Heart right ventricle (tissue), 16 donors: Measurements from ENCODE around the gene ADAM33. TPM values are rescaled to one million over a fixed set of nuclear protein-coding genes. Genes with fewer than 3 reads are reported as not detected.

ENCODE experiments used
- ATAC-seq, 8 donors: fragments of 200-7000 bp; cut with Tn5 transposase; one replicate each; pipeline ENCODE4 v1.9.1; 2020; ENCODE audit warnings: mild to moderate bottlenecking in 8 of 8, moderate library complexity in 8 of 8, moderate number of reproducible peaks in 1 of 8
- DNase-seq, 2 donors: peaks; one replicate each; pipeline ENCODE4 v3.0.0-alpha.2; 2020
- H3K27ac ChIP-seq, 10 donors: fragments of 200-600 bp; sonication (generic) in 2 of 10; one replicate each; pipeline versions ENCODE4 v1.5.0 to v1.8.0; 2020 to 2022; ENCODE audit warnings: mild to moderate bottlenecking in 3 of 10
- H3K27me3 ChIP-seq, 7 donors: fragments of 200-600 bp; one replicate each; pipeline ENCODE4 v1.8.0; 2021 to 2022; ENCODE audit warnings: mild to moderate bottlenecking in 2 of 7
- H3K36me3 ChIP-seq, 9 donors: fragments of 200-600 bp; sonication (generic) in 1 of 9; one replicate each; pipeline versions ENCODE4 v1.5.0 to v1.8.0; 2020 to 2022; ENCODE audit warnings: mild to moderate bottlenecking in 2 of 9
- H3K4me1 ChIP-seq, 9 donors: fragments of 200-600 bp; sonication (generic) in 1 of 9; one replicate each; pipeline versions ENCODE4 v1.5.0 to v1.8.0; 2020 to 2022; ENCODE audit warnings: mild to moderate bottlenecking in 4 of 9
- H3K4me3 ChIP-seq, 10 donors: fragments of 200-600 bp; sonication (generic) in 2 of 10; one replicate each; pipeline versions ENCODE4 v1.5.0 to v1.8.0; 2020 to 2022; ENCODE audit warnings: mild to moderate bottlenecking in 7 of 10, moderate library complexity in 2 of 10
- H3K9me3 ChIP-seq, 11 donors: fragments of 200-600 bp in 10 of 11; sonication (generic) in 2 of 11; one replicate each; pipeline versions ENCODE4 v1.5.0 to v1.8.0; 2013 to 2022; ENCODE audit warnings: mild to moderate bottlenecking in 2 of 11, control low read depth in 1 of 11, moderate library complexity in 1 of 11
- CTCF ChIP-seq, 9 donors: fragments of 200-600 bp; sonication (generic) in 2 of 9; IDR thresholded peaks; one replicate each; pipeline versions ENCODE4 v1.5.0 to v1.8.0; 2021 to 2022; ENCODE audit warnings: antibody characterized with exemption in 9 of 9, mild to moderate bottlenecking in 5 of 9, moderate library complexity in 1 of 9
- WGBS, 2 donors: extraction: QIAGEN DNeasy Blood & Tissue Kit; methylation state at CpG; one replicate each; pipeline ENCODE4 v1.1.7; 2013; ENCODE audit warnings: inconsistent platforms in 1 of 2; 5-methylcytosine and 5-hydroxymethylcytosine counted together
- intact Hi-C, 10 donors: fragments of 100-400 bp; cut with DNase I; formaldehyde crosslinking; loops; one replicate each; pipeline versions ENCODE4 v1.11.1 to v1.14.2; 2022
- polyA plus RNA-seq, 2 donors: library from polyadenylated mRNA; stranded (reverse); fragments of 200-250 nt; gene quantifications; one replicate each; pipeline ENCODE4 v1.2.3, GENCODE V29; 2013
- total RNA-seq, 10 donors: library from RNA; stranded (reverse); fragmentation: NEBNext Ultra II Directional in 3 of 10; extraction: Animal tissue kit (Norgen Biotek cat#: 25700) in 3 of 10; gene quantifications; one replicate each; pipeline versions ENCODE4 v1.2.1 to v1.2.4, GENCODE V29; 2021 to 2023
- donor health status: Arrhythmogenic right ventricular cardiomyopathy.
- donor health status: ischemic (EF 13 %, LVEDD 7.1; RV severe dilation, severe dysfunction).
- donor health status: healthy with polysubstance abuse.
- donor health status: DM: no; HTN: yes; CAD: no.
- donor health status: DM: no; HTN: no; CAD: no.
- donor health status: ischemic (EF 25% LVEDD 6.9; RV normal size, moderate dysfunction).
- donor health status: ischemic (EF 25% LVEDD 5.7; RV mildly dilated, moderate dysfunction).
- donor health status: healthy.
- donor health status: DM: yes; HTN: yes; CAD: no.
- donor health status: Ischemic cardiomyopathy.
- donor health status: ischemic (EF 35%, LVEDD 5.7; RV mildly dilated, moderate dysfunction).
- donor health status: nonischemic (EF 11% LVEDD 7.7; RV severe dilation, severe dysfunction).
- donor health status: DM: yes; HTN: yes; CAD: no.
- donor health status: PGD.
- donor health status: ischemic (EF 29% LVEDD 5.4; RV normal size, mild dysfunction).
- donor health status: nonischemic (EF 23%, LVEDD 6.1; RV moderate dilation, normal function).

ADAM33 gene
- total and polyA plus RNA-seq, 12 donors = 1.6 to 71.8 (median 4.5) TPM

DNA sequence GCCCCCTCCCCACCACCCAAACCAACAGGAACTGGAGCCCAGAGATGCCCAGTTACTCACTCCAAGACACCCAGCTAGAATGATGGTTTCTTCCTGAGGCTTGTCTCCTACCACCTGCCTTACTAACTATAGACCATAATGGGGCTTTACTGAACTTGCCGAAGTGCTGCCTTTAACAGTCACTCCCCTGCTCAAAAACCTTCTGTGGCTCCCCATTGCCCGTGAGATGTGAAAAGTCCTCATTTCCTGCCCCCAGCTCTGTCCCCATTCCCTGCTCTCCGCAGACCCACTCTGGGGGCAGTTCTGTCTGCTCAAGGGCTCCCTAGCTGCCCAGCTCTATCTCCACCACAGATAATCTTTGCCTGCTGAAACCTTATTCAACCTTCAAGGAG is 25.7 kb upstream of the ADAM33 start:
- intact Hi-C loops = loop anchor here in 1 of 10 donors (5.0 kb wide), 1 partner anchor 145 kb away; no protein-coding TSS in a partner anchor
- H3K27ac ChIP-seq = no peak overlapping the region
- no peak overlapping the region for H3K4me3 ChIP-seq
- peaks cover 3 to 34% (median 14%) of the 10 kb centered on the region in 9 donors for H3K4me1 ChIP-seq
- WGBS, 2 donors = 89 to 98% methylated on average over 3 of the region's 3 CpGs
- peaks cover 0 to 28% (median 0%) of the 10 kb centered on the region in 9 donors for H3K36me3 ChIP-seq
- no peaks in the 10 kb centered on the region for H3K27me3 ChIP-seq
- TF ChIP-seq CTCF (IDR thresholded peaks at IDR 0.05) = no peak
- no peaks in the 10 kb centered on the region for H3K9me3 ChIP-seq
- no peak for ATAC-seq
- DNase-seq = no peak

DNA sequence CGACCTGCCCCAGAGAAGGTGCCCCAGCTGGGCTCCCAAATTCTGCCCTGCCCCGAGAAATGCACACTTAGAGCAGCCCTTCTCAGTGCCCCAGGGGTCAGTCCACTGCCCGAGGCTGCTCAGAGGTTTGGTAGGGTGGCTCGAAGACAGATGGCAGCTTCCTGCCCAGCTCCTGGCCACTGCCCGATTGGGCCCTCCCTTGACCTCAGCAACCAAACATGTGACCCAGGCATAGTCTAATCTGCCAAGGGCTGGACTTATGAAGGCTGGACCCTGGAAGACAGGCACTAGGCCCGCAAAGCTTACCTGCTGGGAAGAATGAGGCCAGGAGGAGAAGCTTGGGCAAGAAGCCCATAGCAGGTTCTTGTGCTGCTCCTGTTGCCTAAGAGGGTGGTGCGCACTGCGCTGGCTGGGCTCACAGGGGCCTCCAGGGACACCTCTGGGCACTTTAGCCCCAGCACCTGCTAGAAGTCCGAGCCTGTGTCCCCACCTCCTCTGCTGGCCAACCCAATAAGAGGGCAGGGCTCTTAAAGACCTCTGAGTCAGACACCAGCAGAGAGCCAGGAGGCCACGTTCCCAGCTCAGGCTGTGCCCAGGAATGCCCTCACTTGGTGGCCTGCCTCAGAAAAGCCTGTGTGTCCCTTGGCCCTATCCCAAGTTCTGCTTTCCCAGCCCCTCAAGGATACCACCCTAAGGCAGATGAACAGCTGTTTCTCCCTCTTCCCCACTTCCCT is 25.1 kb upstream of the ADAM33 start:
- peak in 5 of 8 donors; percentile 27 to 78 (median 64) for ATAC-seq
- DNase-seq = peak in 1 of 2 donors; percentile 33
- no peak overlapping the region for H3K27ac ChIP-seq

DNA sequence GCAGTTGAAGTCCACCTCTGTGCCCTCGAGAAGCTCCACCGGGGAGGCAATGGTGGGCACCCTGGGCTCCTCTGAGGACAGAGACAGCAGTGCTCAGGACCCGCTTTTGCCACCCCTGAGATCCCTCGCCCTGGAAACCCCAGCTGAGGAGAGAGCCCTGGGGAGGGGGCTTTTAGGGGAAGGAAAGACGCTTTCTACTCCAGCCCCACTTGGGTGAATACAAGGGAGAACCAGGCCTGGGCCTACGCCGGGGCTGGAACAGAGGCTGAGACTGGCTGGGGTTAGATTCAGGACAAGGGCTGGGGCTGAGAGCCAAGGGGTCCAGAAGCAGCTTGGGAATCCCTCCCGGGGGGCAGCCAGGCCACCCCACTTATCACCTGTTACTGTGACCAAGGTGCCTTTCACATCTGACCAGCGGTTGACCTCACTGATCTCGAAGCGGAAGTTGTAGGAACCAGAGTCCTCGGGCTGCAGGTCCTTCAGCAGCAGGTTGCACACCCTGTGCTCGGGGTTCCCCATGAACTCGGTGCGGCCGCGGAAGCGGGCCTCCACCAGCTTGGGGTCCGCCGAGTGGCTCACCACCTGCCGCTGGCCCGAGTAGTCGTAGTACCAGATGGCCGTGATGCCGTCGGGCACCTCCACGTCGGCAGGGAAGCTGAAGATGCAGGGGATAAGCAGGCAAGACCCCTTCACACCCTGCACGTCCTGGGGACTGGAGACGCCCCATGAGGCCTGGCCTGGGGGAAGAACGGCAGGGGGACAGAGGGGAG is 24.3 kb upstream of the ADAM33 start:
- Histone ChIP-seq H3K27ac (no peak overlapping the region), H3K4me1 (peaks cover 3 to 28% (median 12%) of the 10 kb centered on the region in 9 donors), H3K9me3 (no peaks in the 10 kb centered on the region), H3K4me3 (no peak overlapping the region), H3K36me3 (peaks cover 0 to 36% (median 0%) of the 10 kb centered on the region in 9 donors), H3K27me3 (no peaks in the 10 kb centered on the region)
- ATAC-seq (peak in 1 of 8 donors; percentile 24), DNase-seq (no peak)
- intact Hi-C loops = loop anchor here in 1 of 10 donors (5.0 kb wide), 1 partner anchor 144 kb away; no protein-coding TSS in a partner anchor
- no peak for TF ChIP-seq CTCF (IDR thresholded peaks at IDR 0.05)
- WGBS, 2 donors = 96% methylated on average over 31 of the region's 31 CpGs

More for the DNA sequence above, 25.1 kb upstream of the ADAM33 start:
- Histone ChIP-seq H3K9me3 (no peaks in the 10 kb centered on the region), H3K36me3 (peaks cover 0 to 28% (median 0%) of the 10 kb centered on the region in 9 donors), H3K4me1 (peaks cover 3 to 34% (median 14%) of the 10 kb centered on the region in 9 donors), H3K27me3 (no peaks in the 10 kb centered on the region), H3K4me3 (no peak overlapping the region)
- WGBS, 2 donors = 83 to 86% methylated on average over 10 of the region's 10 CpGs
- intact Hi-C loops = loop anchor here in 1 of 10 donors (5.0 kb wide), 1 partner anchor 145 kb away; no protein-coding TSS in a partner anchor
- TF ChIP-seq CTCF (IDR thresholded peaks at IDR 0.05) = no peak

DNA sequence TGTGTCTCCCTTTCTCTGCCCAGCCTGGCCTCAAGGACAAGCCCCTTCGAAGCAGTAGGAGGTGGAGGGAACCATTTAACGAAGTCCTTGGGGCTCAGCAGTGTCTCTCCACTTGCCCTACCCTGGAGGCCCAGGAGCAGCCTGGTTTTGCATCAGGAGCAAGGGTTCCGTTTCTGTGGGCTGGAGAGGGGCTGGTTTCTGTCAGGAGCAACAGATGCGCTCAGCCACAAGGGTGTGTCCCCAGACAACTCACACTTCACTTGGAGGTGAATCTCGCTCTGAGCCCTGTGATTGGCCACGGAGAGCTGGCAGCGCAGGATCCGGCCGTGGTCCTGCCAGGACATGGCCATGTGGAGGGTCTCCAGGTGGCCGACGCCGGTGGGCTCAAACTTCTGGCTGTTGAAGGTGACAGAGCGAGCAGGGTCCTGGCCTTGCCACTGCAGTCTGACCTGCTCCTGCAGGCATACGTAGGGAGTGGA is 23.7 kb upstream of the ADAM33 start:
- Histone ChIP-seq H3K36me3 (peaks cover 0 to 38% (median 0%) of the 10 kb centered on the region in 9 donors), H3K4me1 (peaks cover 1 to 21% (median 6%) of the 10 kb centered on the region in 9 donors), H3K27me3 (no peaks in the 10 kb centered on the region), H3K9me3 (no peaks in the 10 kb centered on the region), H3K27ac (no peak overlapping the region), H3K4me3 (no peak overlapping the region)
- DNase-seq (no peak), ATAC-seq (no peak)
- intact Hi-C loops = loop anchor here in 1 of 10 donors (5.0 kb wide), 1 partner anchor 143 kb away; no protein-coding TSS in a partner anchor
- TF ChIP-seq CTCF (IDR thresholded peaks at IDR 0.05) = no peak
- WGBS, 2 donors = 82 to 85% methylated on average over 14 of the region's 14 CpGs
